Epidermal melanocyte (primary cell): Measurements from ENCODE around the gene UBXN2A.
"Not testable (repeated sequence)": the region's sequence is repeated elsewhere in the genome, so short reads cannot be mapped to it uniquely, and the experiment has no call there.

Experiments
- DNase-seq: peaks from one replicate; pipeline ENCODE4 v3.0.0; 2011; ENCODE audit warnings: low spot score; ENCODE audit not compliant: insufficient read length

Gene UBXN2A

GRCh38 chr2:23940718-23941620 is 706 bp downstream of the UBXN2A start:
- peak; percentile 41 for DNase-seq

GRCh38 chr2:23941644-23942043 is 1.4 kb downstream of the UBXN2A start:
- no peak for DNase-seq

GRCh38 chr2:23943666-23944065 is 3.4 kb downstream of the UBXN2A start:
- DNase-seq = no peak

- DNase-seq = no peak
Observed at GRCh38 chr2:23944527-23944926, 4.3 kb downstream of the UBXN2A start.

GRCh38 chr2:23944976-23945375 is 4.7 kb downstream of the UBXN2A start:
- no peak for DNase-seq

- DNase-seq = no peak
Observed at GRCh38 chr2:23947350-23947749, 7.1 kb downstream of the UBXN2A start.

- not testable (repeated sequence) for DNase-seq
Observed at GRCh38 chr2:23952558-23952957, 12.3 kb downstream of the UBXN2A start.

- DNase-seq = no peak
Observed at GRCh38 chr2:23953625-23954024, 13.4 kb downstream of the UBXN2A start.

- DNase-seq = no peak
Observed at GRCh38 chr2:23954325-23955014, 14.2 kb downstream of the UBXN2A start.

GRCh38 chr2:23967846-23968245 is 27.6 kb downstream of the UBXN2A start:
- DNase-seq = no peak

- no peak for DNase-seq
Observed at GRCh38 chr2:23976883-23977282, 36.6 kb downstream of the UBXN2A start.

GRCh38 chr2:23988371-23988770 is 48.1 kb downstream of the UBXN2A start:
- DNase-seq = no peak

GRCh38 chr2:23992931-23993330 is 52.7 kb downstream of the UBXN2A start:
- DNase-seq = no peak

GRCh38 chr2:23993736-23994269 is 53.5 kb downstream of the UBXN2A start:
- DNase-seq = no peak

- no peak for DNase-seq
Observed at GRCh38 chr2:23994567-23994966, 54.3 kb downstream of the UBXN2A start.

- no peak for DNase-seq
Observed at GRCh38 chr2:24007693-24008092, 67.4 kb downstream of the UBXN2A start.

- DNase-seq = no peak
Observed at GRCh38 chr2:24008672-24009366, 68.6 kb downstream of the UBXN2A start.

GRCh38 chr2:24009367-24009679 is 69.1 kb downstream of the UBXN2A start:
- no peak for DNase-seq

GRCh38 chr2:24009680-24010476 is 69.6 kb downstream of the UBXN2A start, which contains the start of gene MFSD2B:
Gene MFSD2B, plus strand, starts transcription at chr2:24010085. Its CDS starts 12 bp downstream, at chr2:24010097.
- no peak for DNase-seq

GRCh38 chr2:24010477-24011249 is 70.4 kb downstream of the UBXN2A start:
- DNase-seq = no peak
